Endometrial microvascular endothelial cells (primary cell): Measurements from ENCODE around the gene PLD3. TPM values are rescaled to one million over a fixed set of nuclear protein-coding genes. Genes with fewer than 3 reads are reported as not detected.

Experiments
- in situ Hi-C: cut with HindIII; loops from 2 replicates; pipeline ENCODE4 v1.10.0; 2017; ENCODE audit warnings: low sequenced_read_pairs, low pct_unique_long_range_greater_than_20kb; ENCODE audit errors: inconsistent ontology term
- total RNA-seq: library from RNA; depleted of rRNA; stranded (reverse); fragments of >200 nt; gene quantifications from one replicate; pipeline ENCODE4 v1.2.3, GENCODE V29; 2015; ENCODE audit errors: inconsistent ontology term

Gene PLD3
- total RNA-seq, 1 donor from 2014 or later: 404 TPM

DNA sequence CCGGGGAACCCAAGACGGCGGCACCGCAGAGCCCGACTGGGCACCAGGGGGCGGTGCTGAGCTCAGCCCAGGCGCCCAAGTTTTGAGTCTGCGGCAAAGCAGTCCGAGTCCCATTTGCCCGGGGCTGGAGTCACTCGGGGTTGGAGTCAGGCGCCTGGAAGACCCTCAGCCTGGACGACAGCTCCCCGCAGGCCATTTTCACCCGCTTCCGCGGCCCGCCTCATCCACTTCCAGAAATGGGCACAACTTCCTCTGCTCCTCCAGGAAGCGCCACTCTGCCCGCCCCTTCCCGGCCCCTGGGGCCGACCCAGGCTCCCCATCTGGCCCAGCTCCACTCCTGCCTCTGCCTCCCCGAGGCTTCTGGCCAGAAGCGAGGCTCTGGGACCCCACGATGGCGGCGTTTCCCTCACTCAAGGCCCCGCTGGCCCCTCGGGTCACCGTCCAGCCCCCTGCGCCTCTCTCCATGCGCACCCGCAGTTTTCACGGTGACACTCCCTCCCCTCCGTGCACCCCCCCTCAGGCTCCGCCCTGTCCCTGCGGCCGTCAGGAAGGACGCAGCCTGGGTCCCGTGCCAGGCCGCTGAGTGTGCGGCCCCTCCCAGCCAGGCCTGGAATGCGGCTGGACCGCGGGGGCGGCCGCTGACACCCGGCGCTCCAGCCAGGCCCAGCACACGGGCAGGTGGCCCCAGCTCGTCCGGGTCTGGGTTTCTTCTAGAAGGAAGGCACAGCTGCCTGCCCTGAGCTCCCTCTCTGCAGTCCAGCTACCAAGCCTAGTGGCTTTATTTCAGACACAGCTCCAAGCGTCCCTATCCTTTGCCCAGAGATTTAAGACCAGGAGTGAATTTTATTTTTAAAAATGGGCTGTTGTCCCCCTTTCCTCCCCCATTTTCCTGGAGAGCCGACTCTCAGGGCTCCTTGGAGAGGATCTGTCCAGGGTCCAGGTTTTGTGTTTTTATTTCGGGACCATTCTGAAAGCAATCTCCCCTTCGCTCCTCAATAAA is 72.6 kb downstream of the PLD3 start:
- in situ Hi-C loops: no loop called here

GRCh38 chr19:40421993-40422747 is 73.7 kb downstream of the PLD3 start:
- in situ Hi-C loops: no loop called here

DNA sequence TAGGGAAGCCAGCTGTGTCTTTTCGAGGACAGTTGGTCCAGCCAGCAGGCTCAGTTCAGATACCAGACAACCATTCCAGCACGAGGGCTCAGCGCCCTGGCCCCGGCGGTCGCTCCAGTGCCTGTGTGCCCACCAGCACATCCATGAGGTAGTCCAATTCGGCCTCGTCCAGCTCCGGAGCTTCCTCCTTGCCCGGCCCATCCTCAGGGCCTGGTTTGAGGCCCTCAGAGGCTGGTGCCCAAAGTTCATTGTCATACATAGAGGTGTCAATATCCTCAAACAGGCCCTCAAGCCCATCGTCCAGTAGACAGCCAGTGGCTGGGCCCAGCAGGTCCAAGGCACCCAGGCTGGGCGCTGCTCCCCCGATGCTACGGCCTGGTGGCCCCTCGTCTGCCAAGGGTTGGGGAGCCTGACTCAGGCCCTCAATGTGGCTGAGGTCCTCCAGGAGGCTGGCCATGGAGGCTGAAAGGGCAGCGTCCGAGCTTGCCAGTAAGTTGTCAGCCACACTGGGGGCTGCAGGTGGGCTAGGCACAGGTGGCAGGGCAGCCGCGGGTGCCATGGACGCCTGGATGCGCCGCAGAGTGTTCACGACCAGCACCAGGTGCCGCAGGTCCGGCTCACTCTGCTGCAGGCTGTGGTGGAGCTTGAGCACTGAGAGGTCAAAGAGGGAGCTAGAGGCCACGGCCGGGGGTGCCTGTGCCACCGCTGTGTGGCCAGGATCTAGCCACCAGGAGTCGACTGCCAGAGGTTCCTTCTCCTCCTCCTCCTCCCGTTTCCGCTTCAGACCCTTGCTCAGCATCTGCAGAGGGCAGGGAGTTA is 74.5 kb downstream of the PLD3 start:
- in situ Hi-C loops: no loop called here

GRCh38 chr19:40423938-40424337 is 75.4 kb downstream of the PLD3 start:
- in situ Hi-C loops: no loop called here

- in situ Hi-C loops: no loop called here
These were observed 76.3 kb downstream of the PLD3 start for GRCh38 chr19:40424637-40425449.

GRCh38 chr19:40425450-40426287 is 77.2 kb downstream of the PLD3 start, which contains the start of gene SERTAD1:
TSS of gene SERTAD1 (minus strand) at chr19:40425992. CDS start at chr19:40423546, 2,446 bp downstream.
- in situ Hi-C loops: no loop called here

Other genes with a start within 250 kb of the PLD3 start
- 5.4 TPM for gene MAP3K10, start 157.3 kb upstream of the PLD3 start, total RNA-seq
- not detected for gene TTC9B, start 130.3 kb upstream of the PLD3 start, total RNA-seq
- gene CCNP, start 122.0 kb upstream of the PLD3 start, total RNA-seq: not detected
- gene AKT2, start 63.4 kb upstream of the PLD3 start, total RNA-seq: 26.2 TPM
- 14.3 TPM for gene C19orf47, start 298 bp upstream of the PLD3 start, total RNA-seq
- 0.09 TPM for gene HIPK4, start 41.5 kb downstream of the PLD3 start, total RNA-seq
- gene PRX, start 64.7 kb downstream of the PLD3 start, total RNA-seq: 2.8 TPM
- 23.0 TPM for gene SERTAD1, start 77.3 kb downstream of the PLD3 start, total RNA-seq
- 27.0 TPM for gene SERTAD3, start 95.6 kb downstream of the PLD3 start, total RNA-seq
- gene BLVRB, start 117.0 kb downstream of the PLD3 start, total RNA-seq: 66.3 TPM
- not detected for gene SPTBN4, start 118.3 kb downstream of the PLD3 start, total RNA-seq
- gene SHKBP1, start 228.2 kb downstream of the PLD3 start, total RNA-seq: 107 TPM